Measurements from ENCODE around the gene RIN1. TPM values are rescaled to one million over a fixed set of nuclear protein-coding genes. Genes with fewer than 3 reads are reported as not detected.

The RIN1 gene
- polyA plus RNA-seq, 1 of the 3 experiments (the other 2 are of a cell fraction), result 16.9 TPM

DNA sequence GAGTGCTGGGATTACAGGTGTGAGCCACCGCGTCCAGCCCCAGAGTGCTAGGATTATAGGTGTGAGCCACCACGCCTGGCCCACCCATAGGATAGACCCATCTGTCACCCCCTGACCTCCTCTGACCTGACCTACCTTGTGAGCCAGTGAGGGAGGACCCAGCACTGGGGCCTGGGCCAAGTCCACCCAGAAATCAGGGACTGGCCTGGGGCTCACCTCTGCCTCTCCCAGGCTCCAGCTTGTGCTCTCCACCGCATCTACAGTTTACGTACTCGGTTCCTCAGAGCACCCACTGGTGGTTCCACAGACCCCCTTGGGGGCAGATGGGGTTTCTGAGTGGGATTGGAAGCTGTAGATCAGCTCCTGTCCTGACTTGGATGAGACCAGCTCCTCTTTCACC is 28.9 kb upstream of the RIN1 start:
- Histone ChIP-seq H3K4me1 (ENCODE audit: control insufficient read depth in 1 of 2, insufficient read depth in 2 of 2, low read depth in 1 of 2, low read length in 1 of 2) (peaks cover 3 to 11% of the 10 kb centered on the region in 2 experiments; a peak in 2 of 4 replicates), H3K4me2 (no peak overlapping the region), H3K27me3 (ENCODE audit: insufficient read depth) (no peaks in the 10 kb centered on the region), H3K4me3 (ENCODE audit: low read depth in 2 of 2, low read length in 1 of 2) (no peak overlapping the region), H3K36me3 (replicated peaks in 1 of 2; ENCODE audit: control insufficient read depth in 1 of 2, insufficient read depth in 2 of 2, low read length in 1 of 2) (no peaks in the 10 kb centered on the region), H3F3A (replicated peaks; ENCODE audit: insufficient read depth) (no peaks in the 10 kb centered on the region), H4K20me1 (ENCODE audit: insufficient read depth) (no peaks in the 10 kb centered on the region), H3K79me2 (ENCODE audit: insufficient read depth) (no peaks in the 10 kb centered on the region), H3K9ac (no peak overlapping the region), H3K27ac (ENCODE audit: low read depth in 2 of 2, low read length in 1 of 2) (no peak overlapping the region; a peak in 1 of 4 replicates), H3K9me2 (no peaks in the 10 kb centered on the region), H3K9me3 (no peaks in the 10 kb centered on the region), H2AFZ (ENCODE audit: low read depth) (no peak overlapping the region)
- no peak for TF ChIP-seq MXI1 (IDR thresholded peaks at IDR 0.05; ENCODE audit: low read depth, low read length)
- DNase-seq, result no peak
- 96% methylated on average over 6 of the region's 6 CpGs for WGBS (ENCODE audit: low lambda C conversion rate)
- ChIA-PET CTCF (interaction anchor here (1.9 to 4.1 kb wide), 4 partner anchors 16 to 53 kb away, joined by 6 to 27 read pairs (median 14); no protein-coding TSS in a partner anchor), POLR2A (interaction anchor here (1.7 kb wide), 1 partner anchor 17 kb away, joined by 4 read pairs; no protein-coding TSS in a partner anchor)

DNA sequence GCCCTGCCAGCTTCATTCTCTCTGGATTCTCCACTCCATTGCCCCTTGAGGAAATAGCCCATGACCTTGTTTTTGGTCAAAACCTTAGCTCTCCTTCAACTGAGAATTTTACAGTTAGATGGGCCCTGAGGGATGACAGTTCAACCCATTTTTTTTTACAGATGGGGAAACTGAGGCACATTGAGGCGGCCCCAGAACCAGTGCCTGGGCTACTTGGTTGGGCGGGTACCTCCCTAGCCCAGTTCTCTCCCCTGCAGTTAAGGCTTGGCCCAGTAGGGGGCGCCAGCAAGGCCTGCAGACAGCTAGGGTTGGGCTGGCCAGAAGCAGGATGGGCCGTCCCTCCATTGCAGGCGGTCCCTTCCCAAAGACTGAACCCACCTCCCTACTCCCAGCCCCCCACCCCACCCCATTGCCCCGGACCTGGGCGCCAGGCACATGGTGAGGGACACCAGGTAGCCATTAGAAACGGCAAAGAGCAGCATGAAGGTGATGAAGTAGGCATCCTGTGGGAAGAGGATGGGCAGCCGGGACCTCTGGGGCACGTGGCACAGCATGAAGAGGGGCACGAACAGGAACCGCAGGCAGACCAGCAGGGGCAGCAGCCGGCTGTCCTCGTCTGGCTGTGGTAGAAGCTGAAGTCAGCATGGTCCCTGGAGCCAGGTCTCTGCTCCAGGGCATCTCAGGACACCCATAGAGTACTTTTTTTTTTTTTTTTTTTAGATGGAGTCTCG is 27.7 kb upstream of the RIN1 start:
- Histone ChIP-seq H3K9ac (no peak overlapping the region), H3K4me2 (no peak overlapping the region), H3K27ac (ENCODE audit: low read depth in 2 of 2, low read length in 1 of 2) (no peak overlapping the region), H3K4me3 (ENCODE audit: low read depth in 2 of 2, low read length in 1 of 2) (no peak overlapping the region), H3K9me3 (no peaks in the 10 kb centered on the region), H2AFZ (ENCODE audit: low read depth) (no peak overlapping the region), H3F3A (replicated peaks; ENCODE audit: insufficient read depth) (no peaks in the 10 kb centered on the region), H3K79me2 (ENCODE audit: insufficient read depth) (no peaks in the 10 kb centered on the region), H3K36me3 (replicated peaks in 1 of 2; ENCODE audit: control insufficient read depth in 1 of 2, insufficient read depth in 2 of 2, low read length in 1 of 2) (no peaks in the 10 kb centered on the region), H3K27me3 (ENCODE audit: insufficient read depth) (no peaks in the 10 kb centered on the region), H3K4me1 (ENCODE audit: control insufficient read depth in 1 of 2, insufficient read depth in 2 of 2, low read depth in 1 of 2, low read length in 1 of 2) (peaks cover 0 to 7% of the 10 kb centered on the region in 2 experiments; a peak in 1 of 4 replicates), H3K9me2 (no peaks in the 10 kb centered on the region), H4K20me1 (ENCODE audit: insufficient read depth) (no peaks in the 10 kb centered on the region)
- peak; percentile 86 for DNase-seq
- WGBS (ENCODE audit: low lambda C conversion rate), result 78% methylated on average over 14 of the region's 15 CpGs
- ChIA-PET CTCF (interaction anchor here (0.6 to 4.1 kb wide), 22 partner anchors 8 to 1508 kb away, joined by 3 to 27 read pairs (median 5); partner anchors contain the start of genes B4GAT1, BRMS1, RIN1 and SLC29A2), POLR2A (interaction anchor here (0.7 to 1.7 kb wide), 3 partner anchors 16 to 52 kb away, joined by 3 to 4 read pairs (median 3); no protein-coding TSS in a partner anchor)
- TF ChIP-seq, protein P1, sequence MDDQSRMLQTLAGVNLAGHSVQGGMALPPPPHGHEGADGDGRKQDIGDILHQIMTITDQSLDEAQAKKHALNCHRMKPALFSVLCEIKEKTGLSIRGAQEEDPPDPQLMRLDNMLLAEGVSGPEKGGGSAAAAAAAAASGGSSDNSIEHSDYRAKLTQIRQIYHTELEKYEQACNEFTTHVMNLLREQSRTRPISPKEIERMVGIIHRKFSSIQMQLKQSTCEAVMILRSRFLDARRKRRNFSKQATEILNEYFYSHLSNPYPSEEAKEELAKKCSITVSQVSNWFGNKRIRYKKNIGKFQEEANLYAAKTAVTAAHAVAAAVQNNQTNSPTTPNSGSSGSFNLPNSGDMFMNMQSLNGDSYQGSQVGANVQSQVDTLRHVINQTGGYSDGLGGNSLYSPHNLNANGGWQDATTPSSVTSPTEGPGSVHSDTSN (IDR thresholded peaks at IDR 0.05), result no peak
- TF ChIP-seq, protein P2, sequence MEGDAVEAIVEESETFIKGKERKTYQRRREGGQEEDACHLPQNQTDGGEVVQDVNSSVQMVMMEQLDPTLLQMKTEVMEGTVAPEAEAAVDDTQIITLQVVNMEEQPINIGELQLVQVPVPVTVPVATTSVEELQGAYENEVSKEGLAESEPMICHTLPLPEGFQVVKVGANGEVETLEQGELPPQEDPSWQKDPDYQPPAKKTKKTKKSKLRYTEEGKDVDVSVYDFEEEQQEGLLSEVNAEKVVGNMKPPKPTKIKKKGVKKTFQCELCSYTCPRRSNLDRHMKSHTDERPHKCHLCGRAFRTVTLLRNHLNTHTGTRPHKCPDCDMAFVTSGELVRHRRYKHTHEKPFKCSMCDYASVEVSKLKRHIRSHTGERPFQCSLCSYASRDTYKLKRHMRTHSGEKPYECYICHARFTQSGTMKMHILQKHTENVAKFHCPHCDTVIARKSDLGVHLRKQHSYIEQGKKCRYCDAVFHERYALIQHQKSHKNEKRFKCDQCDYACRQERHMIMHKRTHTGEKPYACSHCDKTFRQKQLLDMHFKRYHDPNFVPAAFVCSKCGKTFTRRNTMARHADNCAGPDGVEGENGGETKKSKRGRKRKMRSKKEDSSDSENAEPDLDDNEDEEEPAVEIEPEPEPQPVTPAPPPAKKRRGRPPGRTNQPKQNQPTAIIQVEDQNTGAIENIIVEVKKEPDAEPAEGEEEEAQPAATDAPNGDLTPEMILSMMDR (IDR thresholded peaks at IDR 0.05), result peak; percentile 73
- TF ChIP-seq RAD21 (IDR thresholded peaks at IDR 0.05; ENCODE audit: low read length) (no peak), NRF1 (IDR thresholded peaks at IDR 0.05; ENCODE audit: low read depth, low read length) (no peak), TCF12 (IDR thresholded peaks at IDR 0.05) (no peak)
- TF ChIP-seq, protein P3, sequence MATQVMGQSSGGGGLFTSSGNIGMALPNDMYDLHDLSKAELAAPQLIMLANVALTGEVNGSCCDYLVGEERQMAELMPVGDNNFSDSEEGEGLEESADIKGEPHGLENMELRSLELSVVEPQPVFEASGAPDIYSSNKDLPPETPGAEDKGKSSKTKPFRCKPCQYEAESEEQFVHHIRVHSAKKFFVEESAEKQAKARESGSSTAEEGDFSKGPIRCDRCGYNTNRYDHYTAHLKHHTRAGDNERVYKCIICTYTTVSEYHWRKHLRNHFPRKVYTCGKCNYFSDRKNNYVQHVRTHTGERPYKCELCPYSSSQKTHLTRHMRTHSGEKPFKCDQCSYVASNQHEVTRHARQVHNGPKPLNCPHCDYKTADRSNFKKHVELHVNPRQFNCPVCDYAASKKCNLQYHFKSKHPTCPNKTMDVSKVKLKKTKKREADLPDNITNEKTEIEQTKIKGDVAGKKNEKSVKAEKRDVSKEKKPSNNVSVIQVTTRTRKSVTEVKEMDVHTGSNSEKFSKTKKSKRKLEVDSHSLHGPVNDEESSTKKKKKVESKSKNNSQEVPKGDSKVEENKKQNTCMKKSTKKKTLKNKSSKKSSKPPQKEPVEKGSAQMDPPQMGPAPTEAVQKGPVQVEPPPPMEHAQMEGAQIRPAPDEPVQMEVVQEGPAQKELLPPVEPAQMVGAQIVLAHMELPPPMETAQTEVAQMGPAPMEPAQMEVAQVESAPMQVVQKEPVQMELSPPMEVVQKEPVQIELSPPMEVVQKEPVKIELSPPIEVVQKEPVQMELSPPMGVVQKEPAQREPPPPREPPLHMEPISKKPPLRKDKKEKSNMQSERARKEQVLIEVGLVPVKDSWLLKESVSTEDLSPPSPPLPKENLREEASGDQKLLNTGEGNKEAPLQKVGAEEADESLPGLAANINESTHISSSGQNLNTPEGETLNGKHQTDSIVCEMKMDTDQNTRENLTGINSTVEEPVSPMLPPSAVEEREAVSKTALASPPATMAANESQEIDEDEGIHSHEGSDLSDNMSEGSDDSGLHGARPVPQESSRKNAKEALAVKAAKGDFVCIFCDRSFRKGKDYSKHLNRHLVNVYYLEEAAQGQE (IDR thresholded peaks at IDR 0.05; ENCODE audit: low read depth, low read length), result no peak

Measured in SK-N-SH (cell line).